Body of pancreas (tissue), 4 donors: Measurements from ENCODE around the gene CEP95.

Source experiments
- CTCF ChIP-seq, 7 experiments: fragments of 450-650 bp in 4 of 7; fragments of 200-600 bp in 3 of 7; sonication (generic) in 3 of 7; IDR thresholded peaks; one replicate each; pipeline ENCODE4 v1.5.1; 2016 to 2019; ENCODE audit warnings: antibody characterized with exemption in 7 of 7
- POLR2A ChIP-seq, 3 donors: fragments of 450-650 bp; IDR thresholded peaks; one replicate each; pipeline ENCODE4 v1.6.1; 2016; ENCODE audit warnings: antibody characterized with exemption in 3 of 3, mild to moderate bottlenecking in 2 of 3

DNA sequence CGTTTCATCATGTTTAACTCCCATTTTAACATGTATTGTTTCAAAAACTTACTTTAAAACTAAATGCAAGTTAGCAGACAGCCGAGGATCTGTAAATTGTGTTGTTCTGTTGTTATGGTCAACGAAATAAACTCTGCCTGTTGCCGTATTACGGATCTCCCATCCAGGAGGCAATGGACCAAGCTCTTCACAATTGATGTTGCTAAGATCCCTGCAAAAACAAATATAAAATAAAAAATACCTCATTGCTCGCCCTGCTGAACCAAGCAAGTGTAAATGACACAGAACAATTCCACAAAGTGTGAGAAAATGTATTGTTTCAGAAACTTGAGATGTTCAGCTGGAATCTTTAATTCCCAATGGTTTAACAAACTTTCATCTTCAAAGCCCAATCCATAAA is 65.0 kb downstream of the CEP95 start:
- TF ChIP-seq CTCF (IDR thresholded peaks at IDR 0.05): no peak
- no peak for TF ChIP-seq POLR2A (IDR thresholded peaks at IDR 0.05)
